Skeletal muscle tissue (tissue), 4 donors: ENCODE data around the gene IGF1. TPM values are rescaled to one million over a fixed set of nuclear protein-coding genes. Genes with fewer than 3 reads are reported as not detected.

Experiments
- H3K27ac ChIP-seq: one replicate; pipeline ENCODE4 v1.7.0; 2013; ENCODE audit warnings: mild to moderate bottlenecking, low read depth, low read length, inconsistent platforms
- H3K27me3 ChIP-seq, 3 donors: one replicate each; pipeline ENCODE4 v1.7.0; 2013; ENCODE audit warnings: low read length in 3 of 3; ENCODE audit not compliant: control insufficient read depth in 3 of 3, insufficient read depth in 3 of 3
- H3K36me3 ChIP-seq, 3 donors: one replicate each; pipeline ENCODE4 v1.7.0; 2013; ENCODE audit warnings: low read length in 3 of 3; ENCODE audit not compliant: control insufficient read depth in 3 of 3, insufficient read depth in 3 of 3
- H3K4me1 ChIP-seq, 3 donors: one replicate each; pipeline ENCODE4 v1.7.0; 2013; ENCODE audit warnings: low read length in 3 of 3, mild to moderate bottlenecking in 3 of 3; ENCODE audit not compliant: control insufficient read depth in 3 of 3, insufficient read depth in 3 of 3
- H3K4me3 ChIP-seq, 3 donors: one replicate each; pipeline ENCODE4 v1.7.0; 2013; ENCODE audit warnings: low read length in 3 of 3
- H3K9ac ChIP-seq, 3 donors: one replicate each; pipeline ENCODE4 v1.7.0; 2013; ENCODE audit warnings: low read length in 3 of 3, mild to moderate bottlenecking in 3 of 3, moderate library complexity in 2 of 3, low read depth in 1 of 3
- H3K9me3 ChIP-seq, 3 donors: one replicate each; pipeline ENCODE4 v1.7.0; 2013; ENCODE audit warnings: low read length in 3 of 3; ENCODE audit not compliant: control insufficient read depth in 3 of 3
- total RNA-seq: library from RNA; depleted of rRNA; stranded (reverse); fragments of >200 nt; gene quantifications from one replicate; pipeline ENCODE4 v1.2.3, GENCODE V29; 2014
- donor health status: Osteomylitis.

IGF1 gene
- total RNA-seq, 1 donor from 2014 or later: 12.5 TPM

GRCh38 chr12:102436867-102437266 lies 43.5 kb downstream of the IGF1 start:
- H3K9me3 ChIP-seq: no peaks in the 10 kb centered on the region
- no peak overlapping the region for H3K27ac ChIP-seq
- H3K4me3 ChIP-seq: no peak overlapping the region
- no peaks in the 10 kb centered on the region for H3K27me3 ChIP-seq
- no peaks in the 10 kb centered on the region for H3K36me3 ChIP-seq
- H3K9ac ChIP-seq: no peak overlapping the region
- H3K4me1 ChIP-seq: peaks cover 2 to 6% (median 5%) of the 10 kb centered on the region in 3 donors

- H3K36me3 ChIP-seq: no peaks in the 10 kb centered on the region
- H3K9ac ChIP-seq: no peak overlapping the region
- H3K9me3 ChIP-seq: no peaks in the 10 kb centered on the region
- H3K4me1 ChIP-seq: peaks cover 2 to 6% (median 5%) of the 10 kb centered on the region in 3 donors
- H3K27me3 ChIP-seq: no peaks in the 10 kb centered on the region
- no peak overlapping the region for H3K4me3 ChIP-seq
- no peak overlapping the region for H3K27ac ChIP-seq
Measured at GRCh38 chr12:102435827-102436436, 44.4 kb downstream of the IGF1 start.

DNA sequence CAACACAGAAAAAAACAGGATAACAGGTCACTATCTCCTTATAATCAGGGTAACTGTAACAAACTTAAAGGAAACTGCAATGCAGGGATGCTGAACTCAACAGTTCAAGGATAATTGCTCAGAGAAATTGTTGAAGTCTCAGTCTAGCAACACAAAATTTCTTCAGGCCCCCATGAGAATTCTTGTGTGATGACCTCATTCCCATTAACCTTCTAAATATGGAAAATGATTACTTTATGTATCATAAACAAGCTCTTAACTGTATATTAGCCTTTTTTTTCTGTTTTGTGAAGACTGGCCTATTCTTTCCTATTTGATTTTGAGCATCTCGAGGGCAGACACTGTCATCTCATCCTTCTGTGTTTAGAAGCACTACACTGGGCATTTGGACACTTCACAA lies 47.1 kb downstream of the IGF1 start:
- Histone ChIP-seq H3K36me3 (no peaks in the 10 kb centered on the region), H3K27ac (no peak overlapping the region)

DNA sequence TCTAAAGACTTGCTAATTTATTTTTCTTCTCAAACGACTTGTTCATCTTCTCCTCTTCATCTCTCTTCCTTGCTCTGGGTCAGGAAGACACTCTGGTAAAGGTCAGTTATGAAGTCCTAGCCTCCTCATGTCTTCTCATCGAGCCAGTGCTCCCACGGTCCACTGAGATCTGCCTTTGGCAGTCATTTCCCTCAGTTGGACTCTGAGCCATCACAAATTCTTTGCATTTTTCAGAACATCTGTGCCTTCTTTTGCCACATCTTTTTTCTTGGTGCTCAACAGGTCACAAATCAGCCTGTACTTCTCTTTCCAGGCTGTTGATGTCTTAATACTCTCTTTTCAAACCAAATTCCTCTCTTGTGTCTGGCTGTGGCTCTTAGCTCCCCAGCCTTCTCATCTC lies 49.7 kb downstream of the IGF1 start:
- no peak overlapping the region for H3K4me3 ChIP-seq
- no peaks in the 10 kb centered on the region for H3K9me3 ChIP-seq
- H3K27ac ChIP-seq: no peak overlapping the region
- H3K27me3 ChIP-seq: no peaks in the 10 kb centered on the region
- H3K9ac ChIP-seq: no peak overlapping the region
- H3K4me1 ChIP-seq: peaks cover 26 to 29% (median 27%) of the 10 kb centered on the region in 3 donors
- no peaks in the 10 kb centered on the region for H3K36me3 ChIP-seq

More for the DNA sequence above, 47.1 kb downstream of the IGF1 start:
- peaks cover 1 to 6% (median 4%) of the 10 kb centered on the region in 3 donors for H3K4me1 ChIP-seq
- H3K27me3 ChIP-seq: no peaks in the 10 kb centered on the region
- H3K9ac ChIP-seq: no peak overlapping the region
- H3K4me3 ChIP-seq: no peak overlapping the region
- H3K9me3 ChIP-seq: no peaks in the 10 kb centered on the region

DNA sequence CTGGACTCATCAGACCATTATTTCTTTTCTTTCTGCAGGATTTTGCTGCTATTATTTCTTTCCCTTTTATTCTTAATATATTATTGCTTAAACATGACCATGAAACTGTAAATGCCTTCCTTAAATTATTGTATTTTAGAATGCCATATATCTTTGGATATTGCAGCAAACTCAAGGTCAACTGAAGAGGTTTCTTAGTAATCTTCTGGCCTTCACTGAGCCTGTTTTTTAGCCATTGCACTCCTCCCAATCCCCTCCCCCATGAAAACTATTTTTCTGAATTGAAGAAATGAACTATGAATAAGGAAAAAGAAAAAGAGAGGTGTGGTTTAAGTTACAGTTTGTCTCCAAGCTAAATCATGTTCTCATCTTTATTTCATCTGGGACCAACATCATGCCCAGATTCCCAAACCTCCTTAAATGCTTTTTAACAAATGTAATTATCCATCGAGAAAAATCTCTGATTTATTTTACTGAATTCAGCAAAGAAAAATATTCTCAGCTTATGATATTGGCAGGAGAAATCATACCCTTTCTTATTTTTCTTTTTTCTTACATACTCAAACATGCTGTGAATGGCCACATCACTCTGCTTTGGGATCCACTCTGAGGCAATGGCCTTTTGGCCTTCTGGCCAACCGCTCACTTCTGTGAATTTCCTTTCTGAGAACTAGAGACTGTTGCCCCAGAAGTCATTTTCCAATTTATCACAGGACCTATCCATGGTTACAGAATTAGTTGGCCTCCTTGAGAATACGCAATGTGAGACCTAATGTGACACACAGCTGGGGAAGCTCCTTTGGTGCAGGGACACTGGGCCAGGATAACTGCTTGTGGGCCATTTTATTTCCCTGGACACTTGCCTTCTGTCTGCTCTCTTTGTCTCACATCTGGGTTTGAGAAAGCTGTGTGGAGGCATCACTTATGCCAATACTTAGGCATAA lies 50.9 kb downstream of the IGF1 start:
- H3K4me3 ChIP-seq: no peak overlapping the region
- no peaks in the 10 kb centered on the region for H3K36me3 ChIP-seq
- peaks cover 28 to 34% (median 31%) of the 10 kb centered on the region in 3 donors for H3K4me1 ChIP-seq
- H3K27ac ChIP-seq: peak overlapping the region; percentile 21
- no peaks in the 10 kb centered on the region for H3K27me3 ChIP-seq
- H3K9me3 ChIP-seq: no peaks in the 10 kb centered on the region
- no peak overlapping the region for H3K9ac ChIP-seq

DNA sequence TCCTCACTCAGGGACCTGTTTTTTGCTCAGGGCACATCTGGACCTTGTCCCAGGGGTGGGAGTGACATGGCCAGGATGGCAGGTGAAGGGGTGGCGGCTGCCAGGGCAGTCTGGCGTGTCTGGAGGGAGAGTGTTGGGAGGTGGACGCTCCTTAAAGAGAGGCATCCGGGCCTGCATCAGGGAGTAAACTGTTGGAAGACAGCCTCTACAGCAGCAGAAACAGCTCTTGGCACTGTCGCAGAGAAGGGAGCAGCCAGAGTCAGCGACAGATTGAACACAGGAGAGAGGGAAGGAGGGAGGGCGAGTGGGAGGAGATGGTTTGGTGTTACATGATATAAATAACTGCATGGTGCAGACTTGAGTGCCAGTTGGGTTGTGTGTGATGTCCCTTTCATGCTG lies 52.8 kb downstream of the IGF1 start:
- H3K4me3 ChIP-seq: peak overlapping the region in 2 of 3 donors; percentile 42 to 45
- no peaks in the 10 kb centered on the region for H3K9me3 ChIP-seq
- no peaks in the 10 kb centered on the region for H3K27me3 ChIP-seq
- H3K27ac ChIP-seq: peak overlapping the region; percentile 79
- H3K9ac ChIP-seq: peak overlapping the region; percentile 36 to 58 (median 54)
- H3K36me3 ChIP-seq: no peaks in the 10 kb centered on the region
- peaks cover 26 to 34% (median 31%) of the 10 kb centered on the region in 3 donors for H3K4me1 ChIP-seq

DNA sequence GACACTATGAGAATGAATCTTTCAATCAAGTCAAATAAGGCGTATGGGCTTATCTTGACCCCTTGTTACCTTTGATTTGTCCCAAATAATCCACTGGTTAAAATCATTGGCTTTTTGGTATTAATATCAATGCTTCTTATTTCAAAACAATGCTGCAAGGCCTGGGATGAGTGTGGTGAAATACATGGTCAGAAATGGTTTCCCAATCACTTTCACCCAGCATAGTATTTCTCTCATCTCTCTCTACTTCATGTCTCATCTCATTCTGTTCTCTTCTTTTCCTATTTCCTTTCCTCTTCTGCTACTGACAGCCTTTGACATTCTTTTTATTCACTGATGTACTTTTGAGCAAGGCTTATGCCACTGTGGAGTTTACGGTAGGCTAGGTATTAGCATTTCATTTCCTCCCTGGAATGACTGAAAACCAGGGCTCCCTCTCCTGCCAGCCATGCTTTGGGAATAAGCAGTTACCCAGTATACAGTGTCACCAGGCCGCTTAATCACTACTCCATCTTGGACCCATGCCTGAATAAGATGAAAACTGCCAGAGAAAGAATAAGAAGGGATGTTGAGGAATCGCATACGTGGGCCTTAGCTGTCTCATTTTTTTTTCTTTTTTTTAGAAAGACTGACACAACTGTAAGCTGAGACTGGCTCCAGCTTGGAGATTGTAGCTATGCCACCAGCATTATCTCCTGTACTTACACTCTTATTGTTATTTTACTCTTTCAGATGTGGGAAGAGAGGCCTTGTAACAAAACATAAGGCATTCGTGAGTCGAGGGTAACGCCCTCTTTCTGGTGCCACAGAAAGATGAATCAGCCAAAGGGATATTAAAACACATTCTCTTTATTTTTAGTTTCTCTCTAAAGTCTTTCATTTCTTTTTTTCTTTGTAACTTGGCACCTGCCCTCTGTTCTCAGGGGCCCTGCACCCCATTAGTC lies 53.5 kb downstream of the IGF1 start:
- Histone ChIP-seq H3K4me1 (peaks cover 26 to 34% (median 31%) of the 10 kb centered on the region in 3 donors), H3K9me3 (no peaks in the 10 kb centered on the region), H3K4me3 (peak overlapping the region; percentile 40 to 45 (median 42)), H3K27ac (peak overlapping the region; percentile 79), H3K36me3 (no peaks in the 10 kb centered on the region), H3K27me3 (no peaks in the 10 kb centered on the region), H3K9ac (peak overlapping the region; percentile 36 to 58 (median 54))

DNA sequence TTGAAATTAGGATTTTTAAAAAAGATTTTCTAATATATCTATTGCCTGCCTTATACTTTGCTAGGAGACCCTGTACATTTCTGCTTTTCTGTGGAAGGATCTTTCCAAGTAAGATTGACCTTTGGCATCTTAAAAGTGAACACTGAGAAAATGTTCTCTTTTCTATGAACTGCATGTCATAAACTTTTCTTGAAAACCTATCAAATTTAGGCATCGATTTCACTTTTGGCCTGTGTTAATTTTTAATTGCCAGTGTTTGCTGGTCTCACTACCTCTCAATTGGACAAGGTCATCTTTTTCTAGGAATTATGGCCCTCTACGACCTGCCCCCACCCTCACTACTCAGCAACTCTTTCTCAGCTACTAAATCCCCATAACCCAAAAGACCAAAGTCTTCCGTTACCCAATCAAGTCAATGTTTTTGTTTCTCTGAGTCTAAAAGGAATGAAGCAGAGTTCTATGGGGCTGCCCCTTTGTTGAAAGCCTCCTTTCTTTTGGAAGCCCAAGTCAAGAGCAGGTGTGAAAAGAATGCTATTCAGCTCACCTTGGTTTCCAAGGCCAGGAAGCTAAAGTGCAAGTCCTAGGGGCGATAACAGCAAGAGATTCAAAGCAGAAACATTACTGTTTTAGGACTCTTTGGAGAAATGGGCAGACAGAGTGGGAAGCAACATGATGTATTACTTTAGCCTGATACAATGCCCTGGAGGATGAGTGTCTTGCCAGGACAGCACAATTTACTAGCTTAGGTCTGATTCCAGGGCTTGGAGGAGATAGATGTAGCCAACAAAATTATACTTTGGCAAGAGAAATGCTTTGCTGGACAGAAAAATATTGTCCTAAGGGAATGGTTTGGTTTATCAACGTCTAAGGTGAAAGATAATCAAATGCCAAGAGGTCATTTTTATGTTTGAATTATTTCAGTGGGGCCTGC lies 55.0 kb downstream of the IGF1 start:
- H3K9me3 ChIP-seq: no peaks in the 10 kb centered on the region
- peak overlapping the region in 1 of 3 donors; percentile 19 for H3K4me3 ChIP-seq
- peaks cover 26 to 34% (median 31%) of the 10 kb centered on the region in 3 donors for H3K4me1 ChIP-seq
- H3K36me3 ChIP-seq: no peaks in the 10 kb centered on the region
- H3K9ac ChIP-seq: no peak overlapping the region
- H3K27ac ChIP-seq: peak overlapping the region; percentile 29
- H3K27me3 ChIP-seq: no peaks in the 10 kb centered on the region

GRCh38 chr12:102423462-102423861 lies 56.9 kb downstream of the IGF1 start:
- H3K27ac ChIP-seq: no peak overlapping the region
- no peak overlapping the region for H3K9ac ChIP-seq
- H3K4me3 ChIP-seq: no peak overlapping the region
- no peaks in the 10 kb centered on the region for H3K9me3 ChIP-seq
- H3K27me3 ChIP-seq: no peaks in the 10 kb centered on the region
- H3K4me1 ChIP-seq: peaks cover 23 to 31% (median 29%) of the 10 kb centered on the region in 3 donors
- H3K36me3 ChIP-seq: no peaks in the 10 kb centered on the region
